Measurements from ENCODE around the gene CENPF.

The CENPF gene

GRCh38 chr1:214621236-214621635, 18.2 kb downstream of the CENPF start:
- DNase-seq: no peak

- DNase-seq: no peak
These were observed 20.4 kb downstream of the CENPF start for GRCh38 chr1:214623430-214623829.

GRCh38 chr1:214632091-214632490, 29.1 kb downstream of the CENPF start:
- no peak for DNase-seq

- no peak for DNase-seq
These were observed 30.7 kb downstream of the CENPF start for GRCh38 chr1:214633686-214634085.

- DNase-seq: no peak
These were observed 31.3 kb downstream of the CENPF start for GRCh38 chr1:214634267-214634666.

GRCh38 chr1:214635086-214635485, 32.1 kb downstream of the CENPF start:
- no peak for DNase-seq

- no peak for DNase-seq
These were observed 32.5 kb downstream of the CENPF start for GRCh38 chr1:214635506-214635905.

GRCh38 chr1:214636436-214636835, 33.4 kb downstream of the CENPF start:
- DNase-seq: no peak

GRCh38 chr1:214637125-214637524, 34.1 kb downstream of the CENPF start:
- DNase-seq: no peak

GRCh38 chr1:214637722-214638458, 34.9 kb downstream of the CENPF start:
- DNase-seq: peak in 1 of 3 experiments; percentile 50

GRCh38 chr1:214638459-214638807, 35.4 kb downstream of the CENPF start:
- no peak for DNase-seq

GRCh38 chr1:214638997-214639396, 36.0 kb downstream of the CENPF start:
- no peak for DNase-seq

GRCh38 chr1:214640431-214641213, 37.6 kb downstream of the CENPF start:
- DNase-seq: no peak

GRCh38 chr1:214641214-214641895, 38.4 kb downstream of the CENPF start:
- DNase-seq: no peak

GRCh38 chr1:214643030-214643429, 40.0 kb downstream of the CENPF start:
- no peak for DNase-seq

- DNase-seq: no peak
These were observed 42.7 kb downstream of the CENPF start for GRCh38 chr1:214645712-214646111.

GRCh38 chr1:214648801-214649200, 45.8 kb downstream of the CENPF start:
- DNase-seq: no peak

GRCh38 chr1:214649607-214650006, 46.6 kb downstream of the CENPF start:
- DNase-seq: no peak

- no peak for DNase-seq
These were observed 47.7 kb downstream of the CENPF start for GRCh38 chr1:214650664-214651063.

GRCh38 chr1:214657299-214657698, 54.3 kb downstream of the CENPF start:
- DNase-seq: no peak

GRCh38 chr1:214658175-214658574, 55.2 kb downstream of the CENPF start:
- DNase-seq: no peak

GRCh38 chr1:214658785-214659184, 55.8 kb downstream of the CENPF start:
- peak; percentile 2 to 73 (median 45) for DNase-seq

GRCh38 chr1:214660190-214660589, 57.2 kb downstream of the CENPF start:
- peak in 1 of 3 experiments; percentile 30 for DNase-seq

- DNase-seq: peak in 2 of 3 experiments; percentile 30 to 80
These were observed 57.9 kb downstream of the CENPF start for GRCh38 chr1:214660900-214661299.
